Islet precursor cell (in vitro differentiated cells): ENCODE results near the gene C6orf52.
"Not testable (repeated sequence)": the region's sequence is repeated elsewhere in the genome, so short reads cannot be mapped to it uniquely, and the experiment has no call there.

Source experiments
- DNase-seq: peaks from one replicate; pipeline ENCODE4 v3.0.0-alpha.2; 2018

The C6orf52 gene

DNA sequence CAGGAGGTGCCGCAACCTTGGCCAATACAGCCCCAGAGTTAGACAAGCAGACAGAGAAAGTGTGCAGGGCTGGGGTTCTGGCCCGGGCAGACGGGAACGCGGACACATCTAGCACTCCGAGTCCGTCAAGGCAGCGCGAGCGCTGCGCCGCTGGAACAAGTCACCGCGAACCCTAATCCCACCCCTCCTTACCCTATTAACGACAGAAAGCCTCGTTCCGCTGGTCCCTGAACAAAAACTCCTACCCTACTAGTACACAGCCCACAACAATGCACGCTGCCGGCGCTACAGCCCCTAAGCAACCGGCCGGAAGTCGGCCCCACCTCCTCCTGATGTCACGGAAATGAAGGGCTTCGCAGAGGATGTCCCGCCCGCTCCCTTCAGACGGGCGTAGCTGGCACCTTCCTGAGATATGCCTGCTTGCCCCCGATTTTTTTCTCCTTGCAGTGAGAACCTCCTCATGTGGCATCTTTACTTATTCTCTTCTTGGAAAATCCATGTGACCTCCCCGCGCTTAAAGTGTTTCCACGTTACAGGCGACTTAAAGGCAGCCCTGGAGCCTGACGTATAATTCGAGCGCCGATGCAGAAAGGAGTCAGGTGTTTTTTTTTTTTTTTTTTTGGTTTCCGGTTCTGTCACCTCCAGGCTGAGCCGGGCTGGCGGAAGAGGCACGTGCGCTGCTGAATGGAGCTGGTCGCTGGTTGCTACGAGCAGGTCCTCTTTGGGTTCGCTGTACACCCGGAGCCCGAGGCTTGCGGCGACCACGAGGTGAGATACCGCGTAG is at the start of gene C6orf52, which contains the start of gene PAK1IP1:
TSS of gene C6orf52 (minus strand) at position 315 of the 784 bp plus-strand sequence. CDS start 7,066 bp downstream, outside the sequence.
TSS of gene PAK1IP1 (plus strand) at position 671 of the 784 bp plus-strand sequence. CDS start at position 685, 14 bp downstream.
- peak; percentile 95 for DNase-seq

DNA sequence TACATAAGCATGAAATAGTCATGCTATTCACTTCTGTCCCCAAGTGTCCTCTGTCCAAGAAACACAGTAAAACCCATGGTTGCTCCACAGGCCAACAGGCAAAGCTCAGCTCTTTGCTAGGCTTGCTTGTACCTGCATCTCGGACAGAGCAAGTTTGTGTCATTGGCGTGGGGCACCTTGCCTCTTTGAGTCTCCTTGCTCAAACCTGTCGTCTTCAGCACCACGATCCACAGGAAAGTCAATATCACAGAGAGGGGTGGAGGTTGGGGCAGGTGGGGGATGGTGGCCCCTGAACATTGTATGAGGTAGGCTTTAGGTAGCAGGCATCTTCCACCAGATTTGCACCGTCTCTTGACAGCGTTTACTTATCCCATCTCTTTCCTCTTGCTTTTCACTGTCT is 49.1 kb upstream of the C6orf52 start:
- no peak for DNase-seq

DNA sequence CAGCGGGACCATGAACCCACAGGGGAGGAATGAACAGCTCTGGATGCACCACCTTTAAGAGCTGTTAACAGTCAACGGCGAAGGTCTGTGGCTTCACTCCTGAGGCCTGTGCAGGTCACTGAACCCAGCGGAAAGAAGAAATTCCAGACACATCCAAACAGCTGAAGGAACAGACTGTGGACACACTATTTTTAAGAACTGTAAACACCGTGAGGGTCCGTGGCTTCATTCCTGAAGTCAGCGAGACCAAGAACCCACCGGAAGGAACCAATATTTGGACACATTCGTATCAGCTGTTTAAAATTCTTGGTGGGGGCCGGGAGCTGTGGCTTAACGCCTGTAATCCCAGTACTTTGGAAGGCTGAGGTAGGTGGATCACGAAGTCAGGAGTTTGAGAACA is 47.8 kb upstream of the C6orf52 start:
- no peak for DNase-seq

- DNase-seq, result not testable (repeated sequence)
Measured at GRCh38 chr6:10741643-10742042, 47.2 kb upstream of the C6orf52 start.

DNA sequence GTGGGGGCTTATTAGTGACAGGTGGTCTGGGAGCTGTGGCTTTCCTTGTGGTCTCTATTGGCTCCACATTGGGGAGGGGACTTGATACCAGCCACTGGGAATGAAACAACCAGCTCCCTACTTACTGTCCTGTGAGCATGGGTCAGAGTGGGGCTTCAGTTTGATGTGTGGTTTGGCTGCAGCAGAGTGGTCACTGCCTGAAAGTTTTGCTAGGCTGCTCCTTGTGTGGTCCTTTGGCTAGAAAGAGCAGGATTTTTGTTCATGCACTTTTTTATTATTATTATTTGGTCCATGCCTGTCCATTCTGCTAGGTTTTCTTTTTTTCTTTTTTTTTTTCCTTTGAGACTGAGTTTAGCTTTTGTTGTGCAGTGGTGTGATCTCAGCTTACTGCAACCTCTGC is 45.6 kb upstream of the C6orf52 start:
- no peak for DNase-seq

DNA sequence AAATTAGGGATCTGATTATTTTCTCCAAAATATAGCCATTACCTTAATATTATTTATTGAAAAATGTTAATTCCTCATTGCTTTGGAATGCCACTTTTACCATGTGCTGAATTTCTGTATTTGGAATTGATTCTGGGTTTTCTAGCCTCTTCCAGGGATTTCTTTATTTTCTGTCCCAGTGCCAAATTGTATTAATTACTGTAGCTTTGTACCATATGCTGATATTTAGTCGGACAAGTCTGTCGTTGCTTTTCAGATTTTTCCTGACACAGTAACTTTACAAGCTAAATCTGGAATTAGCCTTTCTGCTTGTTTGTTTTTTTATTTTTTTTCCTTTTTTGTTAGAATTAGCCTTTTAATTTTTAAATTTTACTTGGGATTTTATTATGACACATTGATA is 42.3 kb upstream of the C6orf52 start:
- no peak for DNase-seq

DNA sequence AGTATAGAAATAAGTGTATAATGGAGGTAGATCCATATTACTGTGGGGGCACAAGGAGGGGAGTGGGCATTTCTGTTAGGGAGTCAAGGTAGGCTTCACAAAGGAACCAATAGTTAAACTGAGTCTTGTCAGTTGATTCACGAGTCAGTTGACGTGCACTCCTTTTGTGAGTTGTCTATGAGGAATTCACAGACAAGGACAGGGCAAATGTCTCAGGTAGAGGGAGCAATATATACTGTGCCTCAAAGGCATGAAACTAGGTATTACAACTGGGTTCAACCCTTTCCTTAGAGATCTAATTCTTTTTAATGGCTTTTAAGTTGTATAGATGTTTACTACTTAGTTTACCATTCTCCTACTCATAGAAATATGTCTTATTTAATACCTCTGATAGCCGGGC is 39.4 kb upstream of the C6orf52 start:
- peak; percentile 7 for DNase-seq

GRCh38 chr6:10733151-10733715 is 38.8 kb upstream of the C6orf52 start:
- DNase-seq, result no peak

GRCh38 chr6:10730254-10730653 is 35.8 kb upstream of the C6orf52 start:
- DNase-seq, result no peak

- no peak for DNase-seq
Measured at GRCh38 chr6:10725716-10726115, 31.3 kb upstream of the C6orf52 start.

GRCh38 chr6:10725044-10725443 is 30.6 kb upstream of the C6orf52 start:
- no peak for DNase-seq

GRCh38 chr6:10723567-10723881 is 29.1 kb upstream of the C6orf52 start:
- no peak for DNase-seq

DNA sequence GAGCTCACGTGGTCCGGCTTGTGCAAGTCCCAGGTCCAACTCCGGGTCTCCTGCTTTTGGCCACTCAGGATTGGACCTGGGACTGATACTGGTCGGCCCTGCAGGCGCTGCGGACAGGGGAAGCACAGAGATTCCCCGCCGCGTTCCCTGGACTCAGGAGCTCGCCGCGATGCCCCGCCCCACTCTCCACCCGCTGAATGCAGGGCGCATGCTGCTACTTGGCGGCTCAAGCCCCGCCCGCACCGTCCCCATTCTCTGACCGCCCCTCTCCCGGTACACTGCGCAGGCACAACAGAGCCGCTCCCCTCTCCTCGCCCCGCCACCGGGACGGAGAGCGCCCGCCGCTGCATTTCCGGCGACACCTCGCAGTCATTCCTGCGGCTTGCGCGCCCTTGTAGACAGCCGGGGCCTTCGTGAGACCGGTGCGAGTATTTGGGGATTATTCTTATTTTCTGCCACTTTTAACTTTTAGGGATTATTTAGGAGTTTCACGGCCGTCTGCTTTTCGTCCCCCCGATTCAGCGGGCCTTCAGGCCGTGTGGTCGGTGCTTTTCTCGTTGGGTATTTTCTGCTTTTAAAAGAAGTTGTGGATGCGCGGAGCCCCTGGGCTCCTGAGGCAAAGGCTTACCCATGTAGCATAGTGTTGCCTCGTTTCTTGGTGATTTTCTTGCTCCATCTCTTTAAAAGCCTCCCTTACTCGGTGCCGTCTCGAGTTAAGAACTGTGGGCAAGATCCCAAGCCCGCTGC is 28.6 kb upstream of the C6orf52 start, which contains the start of gene TMEM14C:
TSS of gene TMEM14C (plus strand) at position 251 of the 747 bp plus-strand sequence. CDS start 1,544 bp downstream, outside the sequence.
- DNase-seq, result peak; percentile 100

- no peak for DNase-seq
Measured at GRCh38 chr6:10722570-10722819, 28.1 kb upstream of the C6orf52 start.

DNA sequence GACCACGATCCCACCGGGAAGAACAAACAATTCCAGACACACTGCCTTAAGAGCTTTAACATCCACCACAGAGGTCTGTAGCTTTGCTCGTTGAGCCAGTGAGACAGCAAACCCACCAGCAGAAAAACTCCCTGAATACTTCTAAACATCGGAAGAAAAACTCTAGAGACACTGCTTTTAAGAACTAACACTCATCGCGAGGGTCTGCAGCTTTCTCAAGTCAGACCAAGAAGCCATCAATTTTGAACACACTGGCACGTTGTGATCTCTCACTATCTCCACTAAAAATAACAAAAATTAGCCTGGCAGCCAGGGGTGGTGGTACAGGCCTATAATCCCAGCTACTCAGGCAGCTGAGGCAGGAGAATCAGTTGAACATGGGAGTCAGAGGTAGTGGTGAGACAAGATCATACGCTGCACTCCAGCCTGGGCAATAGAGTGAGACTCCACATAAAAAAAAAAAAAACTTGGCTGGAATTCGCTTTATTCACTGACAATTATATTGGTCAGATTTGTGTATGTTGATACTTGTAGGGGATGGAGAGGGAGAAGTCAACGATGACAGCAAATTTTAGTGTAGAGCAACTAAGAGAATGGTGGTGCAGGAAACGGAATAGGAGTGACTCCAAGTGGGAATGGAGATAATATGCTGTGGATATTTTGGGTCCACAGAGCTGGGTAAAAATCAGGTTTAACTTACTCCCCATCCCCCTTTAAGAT is 27.6 kb upstream of the C6orf52 start:
- no peak for DNase-seq

- not testable (repeated sequence) for DNase-seq
Measured at GRCh38 chr6:10720960-10721849, 26.8 kb upstream of the C6orf52 start.

GRCh38 chr6:10720265-10720959 is 26.0 kb upstream of the C6orf52 start:
- DNase-seq, result no peak

DNA sequence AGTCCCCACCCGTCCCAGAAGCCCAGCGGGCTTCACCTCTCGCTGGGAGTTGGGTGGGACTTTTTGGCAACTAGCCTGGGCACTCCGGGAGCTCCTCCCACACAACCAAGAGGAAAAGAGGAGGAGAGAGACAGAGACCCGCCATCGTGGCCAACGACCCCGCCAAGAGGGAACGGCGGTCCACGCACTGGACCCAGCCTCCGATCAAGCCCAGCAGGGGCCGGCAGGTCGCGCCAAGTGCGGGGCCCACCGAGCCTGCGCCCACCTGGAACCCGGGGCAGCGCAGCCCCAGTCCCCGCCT is 25.5 kb upstream of the C6orf52 start:
- DNase-seq, result no peak

GRCh38 chr6:10719296-10719963 is 25.0 kb upstream of the C6orf52 start:
- no peak for DNase-seq

- no peak for DNase-seq
Measured at GRCh38 chr6:10713962-10714361, 19.5 kb upstream of the C6orf52 start.

- no peak for DNase-seq
Measured at GRCh38 chr6:10696655-10697054, 2.2 kb upstream of the C6orf52 start.
